ENCODE measurements around the gene KXD1. TPM values are rescaled to one million over a fixed set of nuclear protein-coding genes. Genes with fewer than 3 reads are reported as not detected.
A peak's percentile ranks its signal among the peaks of the same experiment; 100 is the strongest.

The KXD1 gene
- total and polyA plus RNA-seq, 4 donors, result 51.3 to 117 (median 74.8) TPM

GRCh38 chr19:18568367-18568766, 10.7 kb downstream of the KXD1 start:
- no peaks in the 10 kb centered on the region for H3K27me3 ChIP-seq (ENCODE audit: control insufficient read depth in 3 of 3, insufficient read depth in 3 of 3, low read length in 2 of 3)
- no peak overlapping the region for H3K4me3 ChIP-seq
- no peak for ATAC-seq (ENCODE audit: insufficient read depth, low FRiP score)
- TF ChIP-seq CTCF (IDR thresholded peaks at IDR 0.05; ENCODE audit: control extremely low read depth, extremely low read depth), result no peak
- H3K9me3 ChIP-seq (ENCODE audit: control insufficient read depth in 4 of 4, insufficient read depth in 3 of 4, low read length in 3 of 4), result peaks cover 0 to 2% (median 0%) of the 10 kb centered on the region in 4 donors
- H3K36me3 ChIP-seq (ENCODE audit: control insufficient read depth in 4 of 4, insufficient read depth in 4 of 4, low read length in 4 of 4), result peaks cover 24 to 50% (median 29%) of the 10 kb centered on the region in 4 donors
- H3K27ac ChIP-seq (ENCODE audit: low read depth in 1 of 2, low read length in 1 of 2), result no peak overlapping the region
- no peak for DNase-seq
- H3K4me1 ChIP-seq (ENCODE audit: control insufficient read depth in 5 of 5, insufficient read depth in 5 of 5, low read length in 5 of 5), result peaks cover 7 to 11% (median 10%) of the 10 kb centered on the region in 5 donors
- WGBS, 2 donors, result 89 to 96% methylated on average over 13 to 15 of the region's 15 CpGs
- no peak overlapping the region for H3K9ac ChIP-seq (ENCODE audit: insufficient read depth in 1 of 2, low read length in 2 of 2)

GRCh38 chr19:18571564-18572344, 14.1 kb downstream of the KXD1 start, which contains the start of gene UBA52:
Gene UBA52 (plus strand): TSS chr19:18571857. CDS start chr19:18573301, 1,444 bp downstream.
- TF ChIP-seq CTCF (IDR thresholded peaks at IDR 0.05; ENCODE audit: control extremely low read depth, extremely low read depth), result no peak
- Histone ChIP-seq H3K27ac (ENCODE audit: low read depth in 1 of 2, low read length in 1 of 2) (peak within 1 kb of the TSS; percentile 89 to 98), H3K9ac (ENCODE audit: insufficient read depth in 1 of 2, low read length in 2 of 2) (peak within 1 kb of the TSS; percentile 63 to 92), H3K27me3 (ENCODE audit: control insufficient read depth in 3 of 3, insufficient read depth in 3 of 3, low read length in 2 of 3) (no peaks in the 10 kb centered on the region), H3K4me3 (peak within 1 kb of the TSS; percentile 98), H3K9me3 (ENCODE audit: control insufficient read depth in 4 of 4, insufficient read depth in 3 of 4, low read length in 3 of 4) (peaks cover 0 to 2% (median 0%) of the 10 kb centered on the region in 4 donors), H3K36me3 (ENCODE audit: control insufficient read depth in 4 of 4, insufficient read depth in 4 of 4, low read length in 4 of 4) (peaks cover 20 to 55% (median 31%) of the 10 kb centered on the region in 4 donors), H3K4me1 (ENCODE audit: control insufficient read depth in 5 of 5, insufficient read depth in 5 of 5, low read length in 5 of 5) (peaks cover 7 to 11% (median 10%) of the 10 kb centered on the region in 5 donors)
- ATAC-seq (ENCODE audit: insufficient read depth, low FRiP score) (peak; percentile 96), DNase-seq (peak; percentile 98 to 99 (median 98))
- 0% methylated on average over 63 to 75 of the region's 75 CpGs for WGBS, 2 donors

GRCh38 chr19:18574691-18575291, 17.1 kb downstream of the KXD1 start:
- no peak for TF ChIP-seq CTCF (IDR thresholded peaks at IDR 0.05; ENCODE audit: control extremely low read depth, extremely low read depth)
- Histone ChIP-seq H3K27me3 (ENCODE audit: control insufficient read depth in 3 of 3, insufficient read depth in 3 of 3, low read length in 2 of 3) (no peaks in the 10 kb centered on the region), H3K4me1 (ENCODE audit: control insufficient read depth in 5 of 5, insufficient read depth in 5 of 5, low read length in 5 of 5) (peaks cover 7 to 11% (median 10%) of the 10 kb centered on the region in 5 donors), H3K4me3 (no peak overlapping the region), H3K9ac (ENCODE audit: insufficient read depth in 1 of 2, low read length in 2 of 2) (no peak overlapping the region), H3K36me3 (ENCODE audit: control insufficient read depth in 4 of 4, insufficient read depth in 4 of 4, low read length in 4 of 4) (peaks cover 5 to 35% (median 18%) of the 10 kb centered on the region in 4 donors), H3K27ac (ENCODE audit: low read depth in 1 of 2, low read length in 1 of 2) (no peak overlapping the region), H3K9me3 (ENCODE audit: control insufficient read depth in 4 of 4, insufficient read depth in 3 of 4, low read length in 3 of 4) (no peaks in the 10 kb centered on the region)
- ATAC-seq (ENCODE audit: insufficient read depth, low FRiP score), result no peak
- WGBS, 2 donors, result 95 to 97% methylated on average over 18 of the region's 18 CpGs
- no peak for DNase-seq
